ENCODE results near the gene HLA-DOB.

Gene HLA-DOB

GRCh38 chr6:32816746-32817204 lies at the start of gene HLA-DOB:
TSS of gene HLA-DOB (minus strand) at chr6:32817002. CDS start at chr6:32816951, 51 bp downstream.
- no peak for DNase-seq

- DNase-seq = no peak
Measured at GRCh38 chr6:32865724-32866443, 49.1 kb upstream of the HLA-DOB start.

GRCh38 chr6:32862725-32863124 lies 45.9 kb upstream of the HLA-DOB start:
- DNase-seq = no peak

GRCh38 chr6:32860674-32861073 lies 43.9 kb upstream of the HLA-DOB start:
- DNase-seq = no peak

- no peak for DNase-seq
Measured at GRCh38 chr6:32858194-32858593, 41.4 kb upstream of the HLA-DOB start.

- no peak for DNase-seq
Measured at GRCh38 chr6:32857156-32857891, 40.5 kb upstream of the HLA-DOB start.

- DNase-seq = no peak
Measured at GRCh38 chr6:32855467-32856174, 38.8 kb upstream of the HLA-DOB start.

- DNase-seq = no peak
Measured at GRCh38 chr6:32854376-32855178, 37.8 kb upstream of the HLA-DOB start.

GRCh38 chr6:32853541-32854375 lies 37.0 kb upstream of the HLA-DOB start, which contains the start of the genes PSMB9 and TAP1:
TSS of gene PSMB9 (plus strand) at chr6:32854192. CDS start at chr6:32854230, 38 bp downstream.
TSS of gene TAP1 (minus strand) at chr6:32853704. CDS start at chr6:32853636, 68 bp downstream.
- peak; percentile 78 to 92 for DNase-seq

GRCh38 chr6:32852844-32853540 lies 36.2 kb upstream of the HLA-DOB start:
- peak in 1 of 2 experiments; percentile 4 for DNase-seq

GRCh38 chr6:32852018-32852843 lies 35.4 kb upstream of the HLA-DOB start:
- peak in 1 of 2 experiments; percentile 3 for DNase-seq

GRCh38 chr6:32851025-32851424 lies 34.2 kb upstream of the HLA-DOB start:
- DNase-seq = no peak

- DNase-seq = no peak
Measured at GRCh38 chr6:32849126-32849525, 32.3 kb upstream of the HLA-DOB start.

- no peak for DNase-seq
Measured at GRCh38 chr6:32847795-32848194, 31.0 kb upstream of the HLA-DOB start.

GRCh38 chr6:32847004-32847403 lies 30.2 kb upstream of the HLA-DOB start:
- DNase-seq = no peak

- no peak for DNase-seq
Measured at GRCh38 chr6:32845384-32845884, 28.6 kb upstream of the HLA-DOB start.

- no peak for DNase-seq
Measured at GRCh38 chr6:32844839-32845383, 28.1 kb upstream of the HLA-DOB start.

GRCh38 chr6:32843979-32844838 lies 27.4 kb upstream of the HLA-DOB start, which contains the start of gene PSMB8:
TSS of gene PSMB8 (minus strand) at chr6:32844047. CDS start at chr6:32843996, 51 bp downstream.
- peak; percentile 93 to 97 for DNase-seq

Measured in SHP77 (cell line).